A549 (cell line): ENCODE data around the gene RNF220. TPM values are rescaled to one million over a fixed set of nuclear protein-coding genes. Genes with fewer than 3 reads are reported as not detected.

Experiments used
- ATAC-seq, 2 experiments: fragments of 200-7000 bp in 1 of 2; fragments of >200 bp in 1 of 2; cut with Nextera tagmentation in 1 of 2; cut with Tn5 transposase in 1 of 2; 3 replicates each; pipeline versions ENCODE4 v1.8.0 to v1.9.1; 2018 to 2020; ENCODE audit warnings: mild to moderate bottlenecking in 1 of 2, moderate library complexity in 1 of 2
- CTCF ChIA-PET: fragments of 300-600 bp; sonication (Branson Sonifier 250); formaldehyde crosslinking; extraction: SDS; loops from one replicate; lab custom pipeline; 2021; ENCODE audit warnings: antibody characterized with exemption, inconsistent platforms; lab: Yijun Ruan, JAX
- POLR2A ChIA-PET: fragments of 350-600 bp; formaldehyde crosslinking; extraction: SDS; loops from one replicate; lab custom pipeline; 2021; ENCODE audit warnings: antibody characterized with exemption, inconsistent platforms; lab: Yijun Ruan, JAX
- DNase-seq, 2 experiments: peaks; one replicate each; pipeline versions ENCODE4 v3.0.0 to v3.0.0-alpha.2; 2011 to 2016; ENCODE audit warnings: low read depth in 1 of 2, low spot score in 1 of 2
- FAIRE-seq: peaks from 2 replicates; lab custom pipeline; 2011; peaks lifted over from hg19 to GRCh38; lab: Jason Lieb, UNC
- H3K27ac ChIP-seq, 2 experiments: fragments of >200 bp; sonication (Bioruptor Twin); formaldehyde crosslinking; 3 replicates each; pipeline ENCODE4 v1.5.1; 2016 to 2017
- H3K4me1 ChIP-seq: fragments of >200 bp; sonication (Bioruptor Twin); formaldehyde crosslinking; 3 replicates; pipeline ENCODE4 v1.6.1; 2016
- H3K4me2 ChIP-seq: fragments of >200 bp; sonication (Bioruptor Twin); formaldehyde crosslinking; 3 replicates; pipeline ENCODE4 v1.6.1; 2016
- H3K4me3 ChIP-seq: fragments of >200 bp; sonication (Bioruptor Twin); formaldehyde crosslinking; 3 replicates; pipeline ENCODE4 v1.5.1; 2016
- H3K9me3 ChIP-seq: fragments of >200 bp; sonication (Bioruptor Twin); formaldehyde crosslinking; 3 replicates; pipeline ENCODE4 v1.6.1; 2016
- CBX2 ChIP-seq: fragments of 200-600 bp; sonication (generic); IDR thresholded peaks from 2 replicates; pipeline ENCODE4 v1.6.1; 2016; ENCODE audit warnings: low read depth, mild to moderate bottlenecking, borderline replicate concordance
- CBX8 ChIP-seq: fragments of 200-600 bp; sonication (generic); IDR thresholded peaks from 2 replicates; pipeline ENCODE4 v1.6.1; 2016
- EHMT2 ChIP-seq: fragments of 200-600 bp; sonication (generic); IDR thresholded peaks from 2 replicates; pipeline ENCODE4 v1.6.1; 2016; ENCODE audit warnings: antibody characterized with exemption, low read depth, mild to moderate bottlenecking, moderate library complexity
- ELK1 ChIP-seq: fragments of 150-350 bp; IDR thresholded peaks from 2 replicates; pipeline ENCODE4 v1.6.1; 2014; ENCODE audit warnings: low read depth, mild to moderate bottlenecking, low read length
- EP300 ChIP-seq, 2 experiments: fragments of >200 bp; sonication (Bioruptor Twin); formaldehyde crosslinking; IDR thresholded peaks; 2 replicates in 1 of 2; 3 replicates in 1 of 2; pipeline ENCODE4 v1.6.1; 2016 to 2017
- FOXS1 ChIP-seq: fragments of 250-450 bp; sonication (Bioruptor Pico); IDR thresholded peaks from 2 replicates; pipeline ENCODE4 v1.5.0; 2020; ENCODE audit warnings: mild to moderate bottlenecking, moderate library complexity
- JUN ChIP-seq, 2 experiments: fragments of >200 bp; sonication (Bioruptor Twin); formaldehyde crosslinking; IDR thresholded peaks; 2 replicates in 1 of 2; 3 replicates in 1 of 2; pipeline ENCODE4 v1.6.1; 2016 to 2017
- NPAS2 ChIP-seq: fragments of 250-450 bp; sonication (Bioruptor Pico); IDR thresholded peaks from 2 replicates; pipeline ENCODE4 v1.8.0; 2022; ENCODE audit warnings: mild to moderate bottlenecking, moderate library complexity, borderline replicate concordance
- PBX3 ChIP-seq: IDR thresholded peaks from 2 replicates; pipeline ENCODE4 v1.6.1; 2012
- PHF8 ChIP-seq: fragments of 200-600 bp; sonication (generic); IDR thresholded peaks from 2 replicates; pipeline ENCODE4 v1.6.1; 2016; ENCODE audit warnings: low read depth, mild to moderate bottlenecking, antibody characterized with exemption, moderate library complexity, borderline replicate concordance
- RARB ChIP-seq: fragments of 250-450 bp; sonication (Bioruptor Pico); IDR thresholded peaks from 2 replicates; pipeline ENCODE4 v1.8.0; 2021; ENCODE audit warnings: mild to moderate bottlenecking, moderate library complexity
- RCOR1 ChIP-seq: fragments of 150-350 bp; IDR thresholded peaks from 2 replicates; pipeline ENCODE4 v1.6.1; 2014; ENCODE audit warnings: antibody characterized with exemption, low read length, low read depth
- RFX5 ChIP-seq: fragments of 450-650 bp; IDR thresholded peaks from 2 replicates; pipeline ENCODE4 v1.7.1; 2014; ENCODE audit warnings: antibody characterized with exemption, mild to moderate bottlenecking, moderate library complexity
- SREBF2 ChIP-seq: fragments of 450-650 bp; IDR thresholded peaks from 2 replicates; pipeline ENCODE4 v1.6.1; 2014; ENCODE audit warnings: mild to moderate bottlenecking, moderate library complexity
- ZSCAN20 ChIP-seq: fragments of 250-450 bp; sonication (Bioruptor Pico); IDR thresholded peaks from 2 replicates; pipeline ENCODE4 v1.8.0; 2022; ENCODE audit warnings: mild to moderate bottlenecking, moderate library complexity
- WGBS: methylation state at CpG from one replicate; pipeline ENCODE4 v1.1.6; 2017; ENCODE audit errors: missing lambda C conversion rate; 5-methylcytosine and 5-hydroxymethylcytosine counted together
- polyA plus RNA-seq, 4 experiments: library from polyadenylated mRNA; depleted of rRNA in 3 of 4; stranded (reverse); fragments of >200 nt; fragmentation: RNase III in 1 of 4; extraction: RNeasy Plus Mini Kit Qiagen cat#74134 plus additional on column Dnase treatment in 1 of 4; gene quantifications; 2 replicates in 3 of 4; 3 replicates in 1 of 4; pipeline ENCODE4 v1.2.3, GENCODE V29; 2011 to 2017
- TF ChIP-seq, protein P1 (sequence below): fragments of 250-450 bp; sonication (Bioruptor Pico); IDR thresholded peaks from 2 replicates; pipeline ENCODE4 v1.5.0; 2020; ENCODE audit warnings: low read depth, mild to moderate bottlenecking, moderate library complexity
- TF ChIP-seq, protein P2 (sequence below): fragments of 200-600 bp; sonication (generic); IDR thresholded peaks from 2 replicates; pipeline ENCODE4 v1.6.1; 2016; ENCODE audit warnings: antibody characterized with exemption, mild to moderate bottlenecking, moderate library complexity
- TF ChIP-seq, protein P3 (sequence below): IDR thresholded peaks from 2 replicates; pipeline ENCODE4 v1.6.1; 2012
- TF ChIP-seq, protein P4 (sequence below): IDR thresholded peaks from 2 replicates; pipeline ENCODE4 v1.6.1; 2012; ENCODE audit warnings: low read depth, borderline replicate concordance

Gene RNF220
- polyA plus RNA-seq, 2 of the 4 experiments (the other 2 are of a cell fraction) = 53.4 to 54.5 TPM

DNA sequence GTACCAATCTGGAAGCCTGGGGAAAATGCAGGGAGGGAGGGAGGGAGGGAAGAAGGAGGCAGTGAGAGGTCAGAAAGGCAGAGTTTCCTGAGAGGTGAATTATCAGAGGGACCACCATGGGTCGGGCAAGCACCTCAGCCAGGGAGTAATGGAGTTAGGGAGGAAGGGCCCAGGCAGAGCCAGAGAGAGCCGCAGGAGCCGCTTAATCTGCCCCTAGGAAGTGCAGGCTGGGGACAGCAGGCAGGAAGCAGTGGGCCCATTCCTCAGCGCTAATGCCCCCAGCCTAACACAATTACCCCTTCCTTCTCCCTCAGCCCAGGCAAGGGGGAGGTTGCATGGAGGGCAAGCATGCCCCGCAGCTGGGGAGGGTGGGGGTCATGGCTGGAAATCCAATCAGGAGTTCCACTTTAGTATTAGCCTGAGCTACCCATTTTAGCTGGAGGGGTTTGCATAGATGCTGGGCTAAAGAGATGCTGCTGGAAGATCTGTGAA is 160.2 kb downstream of the RNF220 start:
- WGBS = 86% methylated on average over 3 of the region's 5 CpGs
- no peak overlapping the region for H3K4me2 ChIP-seq
- POLR2A ChIA-PET = no interaction called here
- H3K4me3 ChIP-seq = no peak overlapping the region
- no peak for DNase-seq
- FAIRE-seq = no peak
- TF ChIP-seq, protein P1, sequence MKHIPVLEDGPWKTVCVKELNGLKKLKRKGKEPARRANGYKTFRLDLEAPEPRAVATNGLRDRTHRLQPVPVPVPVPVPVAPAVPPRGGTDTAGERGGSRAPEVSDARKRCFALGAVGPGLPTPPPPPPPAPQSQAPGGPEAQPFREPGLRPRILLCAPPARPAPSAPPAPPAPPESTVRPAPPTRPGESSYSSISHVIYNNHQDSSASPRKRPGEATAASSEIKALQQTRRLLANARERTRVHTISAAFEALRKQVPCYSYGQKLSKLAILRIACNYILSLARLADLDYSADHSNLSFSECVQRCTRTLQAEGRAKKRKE (CRISPR knock-in tag) = no peak
- TF ChIP-seq NPAS2 (CRISPR knock-in tag) = no peak
- no peak for TF ChIP-seq PHF8
- TF ChIP-seq CBX8 = no peak
- TF ChIP-seq FOXS1 (CRISPR knock-in tag) = no peak
- TF ChIP-seq EP300 (IDR thresholded peaks at IDR 0.05) = no peak
- no peak for TF ChIP-seq SREBF2
- H3K9me3 ChIP-seq = no peaks in the 10 kb centered on the region
- CTCF ChIA-PET = interaction anchor here (1.3 kb wide), 1 partner anchor 187 kb away, joined by 3 read pairs; no protein-coding TSS in a partner anchor
- peaks cover 9% of the 10 kb centered on the region for H3K4me1 ChIP-seq
- no peak overlapping the region for H3K27ac ChIP-seq
- ATAC-seq = no peak

DNA sequence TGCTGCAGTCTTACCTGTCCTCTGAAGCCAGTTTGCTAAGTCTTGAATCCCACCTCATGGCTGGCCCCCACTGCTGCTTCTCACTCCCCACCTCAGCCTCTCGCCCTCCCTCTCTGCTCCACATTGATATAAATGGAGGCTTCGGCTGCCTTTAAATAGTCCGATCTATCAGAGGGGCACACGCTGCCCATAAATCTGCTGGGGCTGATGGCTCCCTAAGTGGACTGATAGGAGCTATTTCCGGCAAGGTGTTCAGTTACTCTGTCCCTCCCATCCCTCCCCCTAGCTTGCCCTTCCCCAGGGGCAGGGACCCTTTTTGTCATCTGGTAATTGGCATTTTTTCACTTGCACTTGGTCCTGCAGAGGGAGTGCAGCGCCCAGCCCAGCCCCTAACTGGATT is 160.8 kb downstream of the RNF220 start:
- Histone ChIP-seq H3K27ac (no peak overlapping the region), H3K4me2 (no peak overlapping the region), H3K4me1 (peaks cover 9% of the 10 kb centered on the region), H3K9me3 (no peaks in the 10 kb centered on the region), H3K4me3 (no peak overlapping the region)
- ChIA-PET POLR2A (no interaction called here), CTCF (interaction anchor here (1.3 kb wide), 1 partner anchor 188 kb away, joined by 3 read pairs; no protein-coding TSS in a partner anchor)
- WGBS = 93% methylated on average over 5 of the region's 6 CpGs
- no peak for FAIRE-seq
- no peak for ATAC-seq
- no peak for DNase-seq
- TF ChIP-seq RCOR1 (no peak), CBX2 (no peak), JUN (IDR thresholded peaks at IDR 0.05) (no peak), ZSCAN20 (CRISPR knock-in tag) (no peak), RFX5 (no peak)
- TF ChIP-seq, protein P2, sequence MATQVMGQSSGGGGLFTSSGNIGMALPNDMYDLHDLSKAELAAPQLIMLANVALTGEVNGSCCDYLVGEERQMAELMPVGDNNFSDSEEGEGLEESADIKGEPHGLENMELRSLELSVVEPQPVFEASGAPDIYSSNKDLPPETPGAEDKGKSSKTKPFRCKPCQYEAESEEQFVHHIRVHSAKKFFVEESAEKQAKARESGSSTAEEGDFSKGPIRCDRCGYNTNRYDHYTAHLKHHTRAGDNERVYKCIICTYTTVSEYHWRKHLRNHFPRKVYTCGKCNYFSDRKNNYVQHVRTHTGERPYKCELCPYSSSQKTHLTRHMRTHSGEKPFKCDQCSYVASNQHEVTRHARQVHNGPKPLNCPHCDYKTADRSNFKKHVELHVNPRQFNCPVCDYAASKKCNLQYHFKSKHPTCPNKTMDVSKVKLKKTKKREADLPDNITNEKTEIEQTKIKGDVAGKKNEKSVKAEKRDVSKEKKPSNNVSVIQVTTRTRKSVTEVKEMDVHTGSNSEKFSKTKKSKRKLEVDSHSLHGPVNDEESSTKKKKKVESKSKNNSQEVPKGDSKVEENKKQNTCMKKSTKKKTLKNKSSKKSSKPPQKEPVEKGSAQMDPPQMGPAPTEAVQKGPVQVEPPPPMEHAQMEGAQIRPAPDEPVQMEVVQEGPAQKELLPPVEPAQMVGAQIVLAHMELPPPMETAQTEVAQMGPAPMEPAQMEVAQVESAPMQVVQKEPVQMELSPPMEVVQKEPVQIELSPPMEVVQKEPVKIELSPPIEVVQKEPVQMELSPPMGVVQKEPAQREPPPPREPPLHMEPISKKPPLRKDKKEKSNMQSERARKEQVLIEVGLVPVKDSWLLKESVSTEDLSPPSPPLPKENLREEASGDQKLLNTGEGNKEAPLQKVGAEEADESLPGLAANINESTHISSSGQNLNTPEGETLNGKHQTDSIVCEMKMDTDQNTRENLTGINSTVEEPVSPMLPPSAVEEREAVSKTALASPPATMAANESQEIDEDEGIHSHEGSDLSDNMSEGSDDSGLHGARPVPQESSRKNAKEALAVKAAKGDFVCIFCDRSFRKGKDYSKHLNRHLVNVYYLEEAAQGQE = no peak
- TF ChIP-seq, protein P3, sequence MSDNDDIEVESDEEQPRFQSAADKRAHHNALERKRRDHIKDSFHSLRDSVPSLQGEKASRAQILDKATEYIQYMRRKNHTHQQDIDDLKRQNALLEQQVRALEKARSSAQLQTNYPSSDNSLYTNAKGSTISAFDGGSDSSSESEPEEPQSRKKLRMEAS = no peak

DNA sequence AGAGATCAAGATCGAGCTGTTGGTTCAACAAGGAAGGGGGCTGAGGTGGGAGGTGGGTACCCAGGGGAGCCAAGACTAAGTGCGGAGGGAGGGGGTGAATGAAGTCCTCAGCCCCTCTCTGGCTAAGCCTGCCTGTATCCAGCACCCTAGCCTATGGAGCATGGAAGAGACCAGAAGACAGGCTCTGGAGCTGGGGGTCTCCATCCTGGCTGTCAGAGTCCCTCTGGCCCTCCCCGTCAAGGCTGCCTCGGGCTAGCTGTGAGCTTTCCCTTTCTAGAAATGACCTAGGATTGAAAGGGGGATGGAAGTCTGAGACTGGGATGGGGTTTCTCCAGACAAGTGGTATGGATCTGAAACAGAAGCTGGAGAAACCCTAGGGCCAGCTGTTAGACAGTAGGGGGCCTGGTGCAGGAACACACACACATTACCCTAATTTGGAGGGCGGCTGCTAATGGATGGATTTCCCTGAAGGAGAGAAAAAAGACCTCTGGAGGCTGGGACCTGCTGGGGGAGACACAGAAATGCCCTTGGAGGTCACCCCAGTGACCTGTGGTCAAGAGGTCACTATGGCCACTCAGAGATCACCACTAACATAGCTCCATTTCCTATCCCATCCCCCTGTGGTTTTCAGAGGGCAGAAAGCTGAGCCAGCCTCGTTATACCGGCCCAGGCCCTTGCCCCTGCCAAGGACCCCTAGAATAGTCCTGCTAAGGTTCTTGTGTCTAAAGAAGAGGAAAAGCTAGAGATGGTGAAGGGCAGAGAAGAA is 161.4 kb downstream of the RNF220 start:
- Histone ChIP-seq H3K4me2 (no peak overlapping the region), H3K9me3 (no peaks in the 10 kb centered on the region), H3K4me1 (peaks cover 9% of the 10 kb centered on the region), H3K27ac (no peak overlapping the region), H3K4me3 (no peak overlapping the region)
- POLR2A ChIA-PET = interaction anchor here (0.6 kb wide), 1 partner anchor 65 kb away, joined by 4 read pairs; no protein-coding TSS in a partner anchor
- no peak for FAIRE-seq
- WGBS = 61% methylated on average over 7 of the region's 7 CpGs
- CTCF ChIA-PET = interaction anchor here (1.3 to 2.8 kb wide), 3 partner anchors 28 to 189 kb away, joined by 3 to 7 read pairs (median 4); no protein-coding TSS in a partner anchor
- no peak for ATAC-seq
- DNase-seq = no peak
- TF ChIP-seq RFX5 (no peak), EHMT2 (no peak), PBX3 (no peak), ELK1 (no peak), CBX2 (no peak), SREBF2 (no peak), RARB (no peak)
- TF ChIP-seq, protein P2 = no peak
- TF ChIP-seq, protein P4, sequence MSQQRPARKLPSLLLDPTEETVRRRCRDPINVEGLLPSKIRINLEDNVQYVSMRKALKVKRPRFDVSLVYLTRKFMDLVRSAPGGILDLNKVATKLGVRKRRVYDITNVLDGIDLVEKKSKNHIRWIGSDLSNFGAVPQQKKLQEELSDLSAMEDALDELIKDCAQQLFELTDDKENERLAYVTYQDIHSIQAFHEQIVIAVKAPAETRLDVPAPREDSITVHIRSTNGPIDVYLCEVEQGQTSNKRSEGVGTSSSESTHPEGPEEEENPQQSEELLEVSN = no peak
